22Rv1 (cell line): ENCODE data around the gene TIRAP.
A peak's percentile ranks its signal among the peaks of the same experiment; 100 is the strongest.

Experiments
- H3K27ac ChIP-seq: fragments of 450-650 bp; 2 replicates; pipeline ENCODE4 v1.5.1; 2017
- ZFX ChIP-seq: fragments of 450-650 bp; IDR thresholded peaks from 2 replicates; pipeline ENCODE4 v1.6.1; 2017; ENCODE audit warnings: antibody characterized with exemption, borderline replicate concordance
- TF ChIP-seq, protein P1 (sequence below): fragments of 450-650 bp; IDR thresholded peaks from 2 replicates; pipeline ENCODE4 v1.5.1; 2017; ENCODE audit warnings: mild to moderate bottlenecking

The TIRAP gene

GRCh38 chr11:126304457-126305075 is 21.7 kb downstream of the TIRAP start:
- peak overlapping the region; percentile 99 for H3K27ac ChIP-seq
- TF ChIP-seq, protein P1, sequence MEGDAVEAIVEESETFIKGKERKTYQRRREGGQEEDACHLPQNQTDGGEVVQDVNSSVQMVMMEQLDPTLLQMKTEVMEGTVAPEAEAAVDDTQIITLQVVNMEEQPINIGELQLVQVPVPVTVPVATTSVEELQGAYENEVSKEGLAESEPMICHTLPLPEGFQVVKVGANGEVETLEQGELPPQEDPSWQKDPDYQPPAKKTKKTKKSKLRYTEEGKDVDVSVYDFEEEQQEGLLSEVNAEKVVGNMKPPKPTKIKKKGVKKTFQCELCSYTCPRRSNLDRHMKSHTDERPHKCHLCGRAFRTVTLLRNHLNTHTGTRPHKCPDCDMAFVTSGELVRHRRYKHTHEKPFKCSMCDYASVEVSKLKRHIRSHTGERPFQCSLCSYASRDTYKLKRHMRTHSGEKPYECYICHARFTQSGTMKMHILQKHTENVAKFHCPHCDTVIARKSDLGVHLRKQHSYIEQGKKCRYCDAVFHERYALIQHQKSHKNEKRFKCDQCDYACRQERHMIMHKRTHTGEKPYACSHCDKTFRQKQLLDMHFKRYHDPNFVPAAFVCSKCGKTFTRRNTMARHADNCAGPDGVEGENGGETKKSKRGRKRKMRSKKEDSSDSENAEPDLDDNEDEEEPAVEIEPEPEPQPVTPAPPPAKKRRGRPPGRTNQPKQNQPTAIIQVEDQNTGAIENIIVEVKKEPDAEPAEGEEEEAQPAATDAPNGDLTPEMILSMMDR: no peak
- TF ChIP-seq ZFX: no peak

GRCh38 chr11:126305699-126306098 is 22.8 kb downstream of the TIRAP start:
- H3K27ac ChIP-seq: peak overlapping the region; percentile 99; the same call in 1 of the 2 replicates
- TF ChIP-seq, protein P1: no peak
- no peak for TF ChIP-seq ZFX

DNA sequence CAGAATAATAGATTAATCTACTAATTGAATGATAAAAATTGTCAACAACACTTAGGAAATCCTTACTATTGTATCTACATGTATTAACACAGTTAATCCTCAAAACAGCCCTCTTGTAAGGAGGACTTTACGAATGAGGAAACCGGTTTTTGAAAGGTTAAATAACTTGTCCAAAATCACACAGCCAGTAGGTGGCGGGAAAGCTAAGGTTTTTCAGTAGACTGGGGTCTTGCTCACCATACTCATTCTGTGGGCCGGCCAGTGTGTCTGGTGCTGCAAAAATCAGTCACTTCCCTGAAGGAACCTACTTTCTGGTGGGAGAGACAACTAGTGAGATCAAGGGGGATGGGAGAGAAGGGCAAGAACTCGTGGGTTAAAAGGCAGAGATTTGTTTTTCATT is 24.8 kb downstream of the TIRAP start:
- H3K27ac ChIP-seq: peak overlapping the region; percentile 10; the same call in 1 of the 2 replicates
- TF ChIP-seq, protein P1: peak; percentile 37; the same call in 1 of the 2 replicates
- no peak for TF ChIP-seq ZFX

DNA sequence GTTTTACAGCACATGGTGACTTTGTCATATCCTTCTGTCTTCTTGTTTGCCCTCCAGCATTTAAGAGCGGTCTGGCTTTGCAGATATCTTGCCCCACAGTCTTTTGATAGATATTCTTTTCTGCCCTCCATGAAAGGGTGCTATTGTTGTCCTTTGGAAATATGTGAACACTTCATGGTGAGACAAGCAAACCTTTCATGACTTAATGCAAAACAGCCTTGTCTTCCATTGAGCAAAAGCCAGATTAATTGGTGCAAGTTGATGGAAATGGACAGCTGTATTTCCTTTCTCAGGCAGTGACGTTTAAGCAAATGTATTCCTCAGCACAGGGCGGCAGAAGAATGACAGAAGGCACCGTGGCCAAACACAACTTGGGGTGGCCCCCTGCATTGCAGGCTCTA is 25.4 kb downstream of the TIRAP start:
- peak overlapping the region; percentile 10; the same call in 1 of the 2 replicates for H3K27ac ChIP-seq
- TF ChIP-seq, protein P1: no peak

DNA sequence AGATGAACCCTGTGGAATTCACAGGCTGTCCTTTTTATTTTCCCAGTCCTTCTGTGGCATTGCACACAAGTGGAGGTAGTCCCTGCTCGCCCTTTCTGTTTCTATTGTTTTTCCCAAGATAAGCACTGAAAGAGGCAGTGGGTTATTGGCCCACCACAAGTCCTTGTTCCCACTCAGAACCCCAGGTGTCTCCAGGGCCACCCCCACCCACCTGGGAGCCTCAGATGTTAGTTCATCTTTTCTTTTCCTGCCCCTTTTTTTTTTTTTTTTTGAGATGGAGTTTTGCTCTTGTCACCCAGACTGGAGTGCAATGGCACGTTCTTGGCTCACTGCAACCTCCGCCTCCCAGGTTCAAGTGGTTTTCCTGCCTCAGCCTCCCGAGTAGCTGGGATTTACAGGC is 25.9 kb downstream of the TIRAP start:
- H3K27ac ChIP-seq: 0 out of 2 replicates have a peak overlapping the region, but pooled peaks have one; percentile 8

DNA sequence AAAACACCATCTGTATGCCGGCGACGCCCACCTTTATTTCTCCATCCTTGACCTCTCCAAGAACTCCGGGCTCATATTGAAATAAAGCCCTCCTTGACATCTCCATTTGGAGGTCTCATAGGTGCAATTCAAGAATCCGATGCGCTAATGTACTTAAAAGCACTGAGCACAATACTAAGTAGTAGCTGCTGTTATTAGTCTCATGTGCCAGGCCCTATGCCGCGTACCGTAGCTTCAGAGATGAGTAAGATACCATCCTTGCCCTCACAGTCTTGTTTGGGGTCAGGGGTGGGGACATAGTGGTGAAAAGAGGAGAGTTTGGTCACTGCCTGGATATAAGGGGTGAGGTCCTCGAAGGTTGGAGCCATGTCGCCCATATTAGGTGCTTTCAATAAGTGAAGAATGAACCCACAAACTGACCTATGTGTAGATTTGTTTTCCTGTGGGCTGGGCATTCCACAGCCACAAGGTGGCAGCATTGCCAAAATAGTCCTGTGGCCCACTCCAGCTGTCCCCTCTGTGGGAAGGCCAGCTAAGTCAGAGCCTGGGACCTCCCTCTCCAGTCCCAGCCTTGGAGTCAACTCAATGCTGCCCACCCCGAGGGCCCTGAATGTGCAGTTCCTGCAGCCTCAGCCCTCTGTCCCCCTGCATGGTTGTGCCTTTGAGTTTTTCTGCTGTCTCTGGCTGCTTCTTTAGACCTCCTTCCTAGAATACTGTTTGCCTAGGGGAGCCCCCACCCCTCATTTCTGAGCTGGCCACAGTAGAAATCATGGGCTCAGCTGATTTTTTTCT is 27.5 kb downstream of the TIRAP start:
- peak overlapping the region; percentile 8 for H3K27ac ChIP-seq
- TF ChIP-seq, protein P1: peak; percentile 87
- TF ChIP-seq ZFX: no peak

DNA sequence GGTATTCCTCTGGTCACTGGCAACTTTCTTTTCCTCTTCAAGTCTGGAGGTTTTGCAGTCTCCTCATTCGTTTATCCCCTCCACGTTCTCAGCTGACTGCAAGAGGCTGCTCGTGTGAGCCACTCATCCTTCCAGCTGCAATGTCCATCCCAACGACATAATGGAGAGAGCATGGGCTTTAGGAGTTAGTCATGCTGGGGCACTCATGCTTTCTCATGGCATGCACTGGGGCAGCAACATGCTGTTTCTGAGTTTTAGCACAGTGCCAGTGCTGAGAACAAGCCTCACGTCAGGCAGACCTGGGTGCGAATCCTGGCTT is 28.1 kb downstream of the TIRAP start:
- no peak for TF ChIP-seq ZFX
- TF ChIP-seq, protein P1: no peak
- H3K27ac ChIP-seq: no peak overlapping the region; the same call in 1 of the 2 replicates
